Neural cell (in vitro differentiated cells): ENCODE measurements around the gene ANKRD1.

Source experiments
- POLR2AphosphoS5 ChIP-seq: IDR thresholded peaks from 2 replicates; pipeline ENCODE4 v1.6.1; 2012
- SMC3 ChIP-seq: fragments of 450-650 bp; conservative IDR thresholded peaks from 2 replicates; pipeline ENCODE4 v1.6.1; 2014; ENCODE audit warnings: antibody characterized with exemption, mild to moderate bottlenecking, moderate library complexity; ENCODE audit not compliant: poor library complexity
- TF ChIP-seq, protein P1 (sequence below): fragments of 450-650 bp; IDR thresholded peaks from 2 replicates; pipeline ENCODE4 v1.5.1; 2014; ENCODE audit warnings: antibody characterized with exemption, mild to moderate bottlenecking, moderate library complexity; ENCODE audit not compliant: poor library complexity, severe bottlenecking
- TF ChIP-seq, protein P2 (sequence below): IDR thresholded peaks from 2 replicates; pipeline ENCODE4 v1.6.1; 2012; ENCODE audit warnings: borderline replicate concordance

- TF ChIP-seq, protein P1, sequence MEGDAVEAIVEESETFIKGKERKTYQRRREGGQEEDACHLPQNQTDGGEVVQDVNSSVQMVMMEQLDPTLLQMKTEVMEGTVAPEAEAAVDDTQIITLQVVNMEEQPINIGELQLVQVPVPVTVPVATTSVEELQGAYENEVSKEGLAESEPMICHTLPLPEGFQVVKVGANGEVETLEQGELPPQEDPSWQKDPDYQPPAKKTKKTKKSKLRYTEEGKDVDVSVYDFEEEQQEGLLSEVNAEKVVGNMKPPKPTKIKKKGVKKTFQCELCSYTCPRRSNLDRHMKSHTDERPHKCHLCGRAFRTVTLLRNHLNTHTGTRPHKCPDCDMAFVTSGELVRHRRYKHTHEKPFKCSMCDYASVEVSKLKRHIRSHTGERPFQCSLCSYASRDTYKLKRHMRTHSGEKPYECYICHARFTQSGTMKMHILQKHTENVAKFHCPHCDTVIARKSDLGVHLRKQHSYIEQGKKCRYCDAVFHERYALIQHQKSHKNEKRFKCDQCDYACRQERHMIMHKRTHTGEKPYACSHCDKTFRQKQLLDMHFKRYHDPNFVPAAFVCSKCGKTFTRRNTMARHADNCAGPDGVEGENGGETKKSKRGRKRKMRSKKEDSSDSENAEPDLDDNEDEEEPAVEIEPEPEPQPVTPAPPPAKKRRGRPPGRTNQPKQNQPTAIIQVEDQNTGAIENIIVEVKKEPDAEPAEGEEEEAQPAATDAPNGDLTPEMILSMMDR: no peak
- TF ChIP-seq SMC3 (no peak), POLR2AphosphoS5 (no peak)
- TF ChIP-seq, protein P2, sequence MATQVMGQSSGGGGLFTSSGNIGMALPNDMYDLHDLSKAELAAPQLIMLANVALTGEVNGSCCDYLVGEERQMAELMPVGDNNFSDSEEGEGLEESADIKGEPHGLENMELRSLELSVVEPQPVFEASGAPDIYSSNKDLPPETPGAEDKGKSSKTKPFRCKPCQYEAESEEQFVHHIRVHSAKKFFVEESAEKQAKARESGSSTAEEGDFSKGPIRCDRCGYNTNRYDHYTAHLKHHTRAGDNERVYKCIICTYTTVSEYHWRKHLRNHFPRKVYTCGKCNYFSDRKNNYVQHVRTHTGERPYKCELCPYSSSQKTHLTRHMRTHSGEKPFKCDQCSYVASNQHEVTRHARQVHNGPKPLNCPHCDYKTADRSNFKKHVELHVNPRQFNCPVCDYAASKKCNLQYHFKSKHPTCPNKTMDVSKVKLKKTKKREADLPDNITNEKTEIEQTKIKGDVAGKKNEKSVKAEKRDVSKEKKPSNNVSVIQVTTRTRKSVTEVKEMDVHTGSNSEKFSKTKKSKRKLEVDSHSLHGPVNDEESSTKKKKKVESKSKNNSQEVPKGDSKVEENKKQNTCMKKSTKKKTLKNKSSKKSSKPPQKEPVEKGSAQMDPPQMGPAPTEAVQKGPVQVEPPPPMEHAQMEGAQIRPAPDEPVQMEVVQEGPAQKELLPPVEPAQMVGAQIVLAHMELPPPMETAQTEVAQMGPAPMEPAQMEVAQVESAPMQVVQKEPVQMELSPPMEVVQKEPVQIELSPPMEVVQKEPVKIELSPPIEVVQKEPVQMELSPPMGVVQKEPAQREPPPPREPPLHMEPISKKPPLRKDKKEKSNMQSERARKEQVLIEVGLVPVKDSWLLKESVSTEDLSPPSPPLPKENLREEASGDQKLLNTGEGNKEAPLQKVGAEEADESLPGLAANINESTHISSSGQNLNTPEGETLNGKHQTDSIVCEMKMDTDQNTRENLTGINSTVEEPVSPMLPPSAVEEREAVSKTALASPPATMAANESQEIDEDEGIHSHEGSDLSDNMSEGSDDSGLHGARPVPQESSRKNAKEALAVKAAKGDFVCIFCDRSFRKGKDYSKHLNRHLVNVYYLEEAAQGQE: no peak
Measured at GRCh38 chr10:90919683-90920574, 958 bp downstream of the ANKRD1 start.
